Glomerular visceral epithelial cell (primary cell): ENCODE data around the gene AGPAT3.
A peak's percentile ranks its signal among the peaks of the same experiment; 100 is the strongest.

Source experiments
- DNase-seq: peaks from one replicate; pipeline ENCODE4 v3.0.0-alpha.2; 2016; ENCODE audit errors: extremely low spot score

AGPAT3 gene

GRCh38 chr21:43993420-43993934, 128.5 kb downstream of the AGPAT3 start:
- DNase-seq: no peak

GRCh38 chr21:43994085-43994484, 129.1 kb downstream of the AGPAT3 start:
- DNase-seq: no peak

- no peak for DNase-seq
These were observed 129.6 kb downstream of the AGPAT3 start for GRCh38 chr21:43994646-43995045.

GRCh38 chr21:43995521-43996105, 130.6 kb downstream of the AGPAT3 start:
- no peak for DNase-seq

- no peak for DNase-seq
These were observed 133.0 kb downstream of the AGPAT3 start for GRCh38 chr21:43997766-43998742.

GRCh38 chr21:44000360-44000759, 135.3 kb downstream of the AGPAT3 start:
- no peak for DNase-seq

GRCh38 chr21:44002511-44002910, 137.5 kb downstream of the AGPAT3 start:
- DNase-seq: no peak

- no peak for DNase-seq
These were observed 138.4 kb downstream of the AGPAT3 start for GRCh38 chr21:44003307-44003966.

- DNase-seq: no peak
These were observed 140.0 kb downstream of the AGPAT3 start for GRCh38 chr21:44005071-44005470.

GRCh38 chr21:44005593-44005992, 140.6 kb downstream of the AGPAT3 start:
- DNase-seq: no peak

- peak; percentile 86 for DNase-seq
These were observed 141.1 kb downstream of the AGPAT3 start for GRCh38 chr21:44006017-44006619.

- DNase-seq: no peak
These were observed 141.6 kb downstream of the AGPAT3 start for GRCh38 chr21:44006656-44007055.

- DNase-seq: no peak
These were observed 145.4 kb downstream of the AGPAT3 start for GRCh38 chr21:44010429-44010828.

GRCh38 chr21:44011123-44011522, 146.1 kb downstream of the AGPAT3 start:
- DNase-seq: no peak

GRCh38 chr21:44011579-44012473, 146.8 kb downstream of the AGPAT3 start, which contains the start of gene TRAPPC10:
TRAPPC10 (plus strand) TSS chr21:44012309; CDS start chr21:44012494, 185 bp downstream.
- DNase-seq: peak; percentile 85

- DNase-seq: peak; percentile 40
These were observed 147.7 kb downstream of the AGPAT3 start for GRCh38 chr21:44012474-44013379.

- DNase-seq: peak; percentile 38
These were observed 148.5 kb downstream of the AGPAT3 start for GRCh38 chr21:44013380-44014088.

- DNase-seq: no peak
These were observed 152.6 kb downstream of the AGPAT3 start for GRCh38 chr21:44017601-44018000.

GRCh38 chr21:44018127-44018526, 153.1 kb downstream of the AGPAT3 start:
- DNase-seq: no peak
